GM18873 (cell line): ENCODE data around the gene SMIM32.

ENCODE experiments used
- ATAC-seq: cut with Tn5 transposase; IDR thresholded peaks from one replicate; pipeline ENCODE4 v1.9.1; 2021; ENCODE audit warnings: mild to moderate bottlenecking, moderate library complexity, moderate number of reproducible peaks; ENCODE audit not compliant: unreplicated experiment, low FRiP score

Gene SMIM32

GRCh38 chr5:136192526-136193321 lies at the start of gene SMIM32:
Gene SMIM32 (minus strand): TSS chr5:136193162. CDS start chr5:136192524, 638 bp downstream.
- ATAC-seq: no peak

- ATAC-seq: no peak
Observed at GRCh38 chr5:136242611-136243010, 49.6 kb upstream of the SMIM32 start.

GRCh38 chr5:136242136-136242535 lies 49.2 kb upstream of the SMIM32 start:
- ATAC-seq: no peak

DNA sequence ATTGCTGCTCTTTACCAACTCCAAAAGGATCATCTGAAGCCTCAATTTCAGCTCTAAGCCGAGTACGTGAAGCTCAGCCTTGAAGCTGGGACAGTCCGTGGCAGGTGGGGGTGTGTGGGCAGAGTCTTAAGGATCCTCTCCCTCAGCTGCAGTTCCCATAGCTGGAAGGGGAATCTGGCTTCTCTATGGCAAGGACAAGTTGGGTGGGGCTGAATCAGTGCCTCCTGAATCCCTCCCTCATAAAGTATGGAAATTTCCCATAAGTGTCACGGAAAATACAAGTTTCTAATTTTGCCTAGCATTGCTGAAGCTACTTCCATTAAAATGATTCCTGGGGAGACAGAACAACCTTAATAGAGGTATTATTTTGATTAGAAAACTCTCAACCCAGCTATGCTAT lies 47.9 kb upstream of the SMIM32 start:
- ATAC-seq: no peak

DNA sequence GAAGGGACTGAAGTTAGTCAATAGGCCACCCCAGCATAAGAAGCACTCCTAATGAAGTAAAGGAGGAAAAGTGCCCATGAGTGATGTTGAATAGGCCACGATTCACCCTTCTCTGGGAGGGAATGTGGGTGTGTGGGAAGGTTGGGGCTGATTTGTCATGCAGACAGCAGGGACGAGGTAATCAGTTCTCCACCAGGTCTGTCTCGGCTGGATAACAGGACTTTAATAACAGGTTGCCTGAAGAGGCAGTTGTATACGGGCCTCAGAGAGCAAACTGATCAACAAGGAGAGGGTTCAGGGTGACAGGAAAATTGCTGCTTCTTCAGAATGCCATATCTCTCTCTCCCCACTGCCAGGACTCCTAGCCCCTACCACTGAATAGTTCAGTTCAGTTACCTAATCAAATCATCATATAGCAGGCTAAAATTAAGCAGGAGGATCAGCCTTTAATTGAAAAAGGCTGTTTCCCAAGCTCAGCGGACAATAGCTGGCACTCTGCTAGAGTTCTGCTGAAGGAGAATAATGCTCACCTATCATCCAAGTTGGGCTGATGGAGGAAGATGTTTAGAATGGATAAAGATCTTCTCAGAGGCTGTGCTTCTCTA lies 43.6 kb upstream of the SMIM32 start:
- no peak for ATAC-seq

DNA sequence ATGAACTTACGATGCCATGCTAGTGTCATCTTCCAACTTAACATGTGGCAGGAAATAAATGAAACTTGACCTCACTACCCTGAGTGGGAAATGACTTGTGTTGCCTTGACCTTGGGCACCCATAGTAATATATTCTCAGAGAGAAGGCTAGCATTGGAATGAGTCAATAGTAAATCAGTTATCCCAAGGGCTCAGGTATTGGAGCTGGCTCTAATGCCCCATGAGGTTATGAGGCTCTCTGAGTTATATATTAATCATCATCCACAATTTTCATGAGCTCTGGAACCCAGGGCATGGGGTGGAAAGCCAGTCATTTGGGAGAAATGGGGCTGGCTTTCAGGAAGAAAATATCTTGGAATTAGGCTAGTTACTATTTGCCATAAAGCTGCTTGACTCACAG lies 42.4 kb upstream of the SMIM32 start:
- no peak for ATAC-seq

DNA sequence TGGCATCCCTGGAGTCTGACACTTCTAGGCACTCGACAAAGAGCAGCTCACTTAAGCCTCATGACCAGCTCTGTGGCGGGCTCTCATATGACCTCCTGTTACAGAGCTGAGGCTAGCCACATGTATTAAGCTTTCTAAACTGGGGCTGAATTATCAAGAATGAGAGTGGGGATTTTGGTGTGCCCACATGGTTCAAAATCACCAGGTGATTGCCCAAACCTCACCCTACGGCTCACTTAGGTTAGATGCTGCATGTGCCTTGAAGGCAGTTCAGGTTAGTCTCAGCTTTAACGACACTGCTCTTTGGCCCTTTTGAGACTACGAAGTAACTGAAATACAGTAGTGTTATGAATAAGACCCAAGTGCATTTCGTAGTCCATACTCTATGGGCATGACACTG lies 39.4 kb upstream of the SMIM32 start:
- ATAC-seq: peak; percentile 56

DNA sequence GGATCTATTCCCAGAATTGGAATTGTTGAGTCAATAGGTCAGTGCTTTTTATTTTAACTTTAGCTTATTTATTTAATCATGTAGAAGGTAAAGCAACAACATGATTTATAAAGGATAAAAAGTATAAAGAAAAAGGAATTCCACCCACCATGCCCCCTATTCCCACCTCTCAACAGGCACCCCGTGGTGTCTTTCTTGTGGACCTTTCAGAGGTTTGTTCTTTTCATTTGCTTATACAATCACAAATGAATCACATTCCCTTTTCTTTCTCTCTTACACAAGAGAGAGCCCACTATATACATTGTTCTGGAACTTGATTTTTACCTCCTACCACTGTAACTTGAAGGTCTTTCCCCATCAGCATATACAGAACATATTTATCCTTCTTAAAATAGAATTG lies 37.2 kb upstream of the SMIM32 start:
- ATAC-seq: no peak

GRCh38 chr5:136228136-136228757 lies 35.3 kb upstream of the SMIM32 start:
- ATAC-seq: no peak

- no peak for ATAC-seq
Observed at GRCh38 chr5:136226401-136226800, 33.4 kb upstream of the SMIM32 start.

GRCh38 chr5:136225796-136226195 lies 32.8 kb upstream of the SMIM32 start:
- no peak for ATAC-seq

DNA sequence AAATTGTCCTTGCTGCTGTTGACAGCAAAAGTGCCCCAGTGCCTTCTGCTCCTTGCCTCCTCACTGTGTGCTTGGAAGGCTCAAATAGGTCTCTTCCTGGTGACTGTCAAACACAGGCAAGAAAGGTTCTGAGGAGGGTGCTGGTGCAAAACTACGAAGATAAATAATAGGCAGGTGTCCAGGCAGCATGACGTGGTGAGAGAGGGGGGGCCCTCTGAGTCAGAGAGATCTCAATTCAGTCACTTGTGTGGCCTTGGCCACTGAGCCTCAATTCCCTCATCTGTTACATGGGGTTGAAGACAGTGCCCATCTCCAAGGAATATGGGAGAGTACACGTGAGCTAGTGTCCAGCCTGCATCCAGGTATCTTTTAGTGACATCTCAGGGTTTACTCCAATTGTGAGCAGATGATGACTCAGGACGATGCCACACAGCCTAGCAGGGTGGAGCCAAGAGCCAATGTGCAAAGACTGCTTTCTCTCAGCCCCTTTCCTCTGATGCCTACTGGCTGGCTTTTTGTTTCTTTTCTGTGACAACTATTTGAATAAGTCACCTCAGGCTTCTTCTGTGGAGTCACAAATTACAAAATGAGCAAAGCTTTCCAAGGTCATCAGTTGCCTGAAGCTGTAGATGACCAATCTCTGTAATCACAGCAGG lies 29.7 kb upstream of the SMIM32 start:
- no peak for ATAC-seq

DNA sequence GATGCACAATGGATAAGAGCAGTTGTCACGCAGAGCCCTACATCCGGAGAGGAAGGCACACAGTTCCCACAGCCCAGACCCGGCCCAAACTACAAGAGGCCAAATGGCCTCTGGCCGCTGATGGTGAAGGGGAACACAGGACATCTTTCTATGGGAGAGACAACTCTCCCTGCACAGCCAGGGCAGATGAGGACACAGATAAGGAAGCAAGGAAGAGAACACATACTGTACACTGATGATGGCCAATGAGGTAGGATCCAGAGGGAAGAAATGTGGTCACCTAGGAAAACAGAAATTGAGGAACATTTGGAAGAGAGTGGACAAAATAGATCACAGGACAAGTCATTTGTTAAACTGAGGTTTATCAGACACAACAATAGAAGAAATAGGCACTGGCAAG lies 28.4 kb upstream of the SMIM32 start:
- ATAC-seq: no peak

DNA sequence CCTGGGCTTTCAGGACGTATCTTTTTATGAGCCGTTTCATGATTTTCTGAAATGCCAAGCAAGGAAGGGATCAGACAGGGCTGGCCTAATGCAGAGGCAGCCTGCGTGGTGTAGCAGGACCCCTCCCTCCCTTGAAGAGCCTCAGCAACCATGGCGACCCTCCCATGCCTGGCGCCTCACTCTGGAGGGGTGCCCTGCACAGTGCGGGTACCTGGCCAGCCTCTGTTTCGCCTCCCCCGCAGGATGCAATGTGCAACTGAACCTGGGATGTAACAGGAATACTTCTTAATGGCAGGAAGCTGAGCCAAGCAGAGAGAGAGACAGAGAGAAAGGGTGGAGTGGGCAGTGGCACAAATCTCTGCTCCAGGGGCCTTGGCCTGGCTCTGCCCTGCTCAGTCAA lies 23.3 kb upstream of the SMIM32 start:
- no peak for ATAC-seq

GRCh38 chr5:136215812-136216211 lies 22.9 kb upstream of the SMIM32 start:
- no peak for ATAC-seq

DNA sequence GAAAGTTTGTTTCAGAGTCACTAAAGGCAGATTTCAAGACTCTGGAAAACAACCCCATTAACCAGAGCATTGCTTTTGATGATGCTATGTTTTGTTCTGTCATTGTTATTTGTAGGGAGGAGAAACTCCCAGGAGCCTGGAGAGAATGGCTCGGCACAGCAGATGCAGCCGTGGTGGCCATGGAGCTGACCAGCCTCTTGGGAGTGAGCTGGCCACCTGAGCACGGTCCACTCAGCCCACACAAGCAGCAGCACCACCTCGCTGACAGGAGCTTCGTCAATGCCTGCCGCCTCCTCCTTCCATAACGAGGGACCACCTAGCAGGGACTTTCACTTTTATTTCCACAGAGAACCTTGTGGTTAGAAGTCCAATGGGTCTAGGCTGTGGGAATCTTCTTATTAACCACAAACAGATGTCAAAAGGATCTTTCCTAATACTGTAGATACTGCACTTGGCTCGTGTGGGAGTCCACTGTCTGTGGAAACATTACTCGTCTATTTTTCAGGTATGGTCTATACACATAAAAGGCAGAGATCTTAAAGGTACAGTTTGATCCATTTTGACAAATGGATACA lies 21.0 kb upstream of the SMIM32 start:
- no peak for ATAC-seq

DNA sequence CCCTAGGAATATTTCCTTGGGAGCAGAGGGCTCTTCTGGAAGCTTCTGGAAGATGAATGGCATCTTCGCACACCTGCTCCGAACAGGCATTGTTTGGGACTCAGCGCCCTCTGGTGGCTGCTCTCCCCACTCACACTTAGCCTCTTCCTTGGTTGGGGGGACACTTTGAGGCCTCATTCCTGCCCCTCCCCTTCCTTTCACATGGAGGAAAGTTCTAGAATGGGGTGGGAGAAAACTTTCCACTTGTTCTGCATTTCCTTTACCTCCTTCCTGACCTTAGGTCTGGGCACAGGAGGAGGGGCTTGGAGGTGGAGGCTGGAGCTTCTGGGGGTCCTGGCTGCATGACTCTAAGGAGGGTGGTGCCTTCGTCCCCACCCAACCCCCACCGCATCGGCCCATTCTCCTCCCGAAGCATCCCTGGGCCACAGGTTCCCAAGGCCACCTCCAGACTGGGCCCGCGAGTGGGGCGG lies 19.3 kb upstream of the SMIM32 start:
- no peak for ATAC-seq

GRCh38 chr5:136211282-136212040 lies 18.5 kb upstream of the SMIM32 start:
- ATAC-seq: no peak

- no peak for ATAC-seq
Observed at GRCh38 chr5:136210259-136210658, 17.3 kb upstream of the SMIM32 start.

GRCh38 chr5:136209346-136209910 lies 16.5 kb upstream of the SMIM32 start:
- no peak for ATAC-seq
